HepG2 (cell line): ENCODE measurements around the gene DHRS7. TPM values are rescaled to one million over a fixed set of nuclear protein-coding genes. Genes with fewer than 3 reads are reported as not detected.

ENCODE experiments used
- ATAC-seq: fragments of 200-7000 bp; cut with Tn5 transposase; 3 replicates; pipeline ENCODE4 v1.9.1; 2020; ENCODE audit warnings: mild to moderate bottlenecking, moderate library complexity
- BruUV-seq: library from RNA; stranded (reverse); fragments of 400-500 nt; replicated peaks from 2 replicates; lab custom pipeline; 2021; lab: Mats Ljungman, UMichigan
- CTCF ChIA-PET: fragments of 300-600 bp; formaldehyde crosslinking; extraction: SDS; loops from one replicate; lab custom pipeline; 2021; ENCODE audit warnings: low total read pairs, inconsistent platforms, low intra/inter-chr PET ratio; lab: Yijun Ruan, JAX
- POLR2A ChIA-PET: fragments of 350-600 bp; sonication (Branson Sonifier 250); formaldehyde crosslinking; loops from one replicate; lab custom pipeline; 2020; ENCODE audit warnings: antibody characterized with exemption, inconsistent platforms; lab: Yijun Ruan, JAX
- DNase-seq: peaks from one replicate; pipeline ENCODE4 v3.0.0-alpha.2; 2015; ENCODE audit warnings: low spot score
- FAIRE-seq: peaks from 3 replicates; lab custom pipeline; 2011; peaks lifted over from hg19 to GRCh38; lab: Jason Lieb, UNC
- H2AFZ ChIP-seq: one replicate; pipeline ENCODE4 v1.6.1; 2011; ENCODE audit warnings: low read length, inconsistent platforms
- H3K27ac ChIP-seq: fragments of 300-600 bp; 3 replicates; pipeline ENCODE4 v1.8.0; 2011; ENCODE audit warnings: mixed run types, mild to moderate bottlenecking, mixed read lengths, low read length, inconsistent platforms; ENCODE audit not compliant: insufficient read depth; ENCODE audit errors: extremely low read length
- H3K27me3 ChIP-seq, 2 experiments: fragments of 200-600 bp in 1 of 2; 2 replicates in 1 of 2; 3 replicates in 1 of 2; pipeline versions ENCODE4 v1.6.0 to v1.8.0; 2011; ENCODE audit warnings: low read length in 2 of 2, mild to moderate bottlenecking in 2 of 2, moderate library complexity in 2 of 2, inconsistent platforms in 1 of 2; ENCODE audit not compliant: insufficient read depth in 2 of 2, control insufficient read depth in 1 of 2
- H3K36me3 ChIP-seq, 2 experiments: fragments of 200-600 bp in 1 of 2; replicated peaks in 1 of 2; 2 replicates in 1 of 2; 3 replicates in 1 of 2; pipeline versions ENCODE4 v1.5.1 to v1.8.0; 2011; ENCODE audit warnings: low read length in 2 of 2, inconsistent platforms in 1 of 2; ENCODE audit not compliant: insufficient read depth in 2 of 2, control insufficient read depth in 1 of 2
- H3K4me1 ChIP-seq: 2 replicates; pipeline ENCODE4 v1.5.1; 2012; ENCODE audit warnings: low read length, inconsistent platforms; ENCODE audit not compliant: insufficient read depth
- H3K4me2 ChIP-seq: 2 replicates; pipeline ENCODE4 v1.6.0; 2011; ENCODE audit warnings: low read depth, low read length, inconsistent platforms
- H3K4me3 ChIP-seq, 3 experiments: fragments of 200-600 bp in 1 of 3; sonication (generic), shearing (Covaris generic) in 1 of 3; replicated peaks in 1 of 3; 2 replicates each; pipeline ENCODE4 v1.5.1; 2011 to 2016; ENCODE audit warnings: low read length in 3 of 3, inconsistent platforms in 2 of 3, low read depth in 2 of 3, mild to moderate bottlenecking in 2 of 3, control low read depth in 1 of 3, mixed read lengths in 1 of 3; ENCODE audit not compliant: insufficient read depth in 1 of 3
- H3K79me2 ChIP-seq: one replicate; pipeline ENCODE4 v1.6.1; 2011; ENCODE audit warnings: low read length, inconsistent platforms; ENCODE audit not compliant: insufficient read depth
- H3K9ac ChIP-seq: 2 replicates; pipeline ENCODE4 v1.6.0; 2011; ENCODE audit warnings: mild to moderate bottlenecking, low read depth, low read length, inconsistent platforms; ENCODE audit not compliant: insufficient read depth
- H3K9me3 ChIP-seq: 2 replicates; pipeline ENCODE4 v1.5.1; 2012; ENCODE audit warnings: mild to moderate bottlenecking, low read length
- H4K20me1 ChIP-seq: 2 replicates; pipeline ENCODE4 v1.6.0; 2011; ENCODE audit warnings: inconsistent platforms, mild to moderate bottlenecking, low read length, moderate library complexity; ENCODE audit not compliant: insufficient read depth
- ZC3H13 ChIP-seq: sonication (generic); formaldehyde crosslinking; IDR thresholded peaks from 2 replicates; pipeline ENCODE4 v1.8.1; 2023; ENCODE audit warnings: mild to moderate bottlenecking, missing genetic modification reagents, moderate library complexity
- ZNF224 ChIP-seq: sonication (generic); formaldehyde crosslinking; IDR thresholded peaks from 2 replicates; pipeline ENCODE4 v1.5.0; 2020; ENCODE audit warnings: mild to moderate bottlenecking, missing genetic modification reagents
- ZNF562 ChIP-seq: sonication (generic); formaldehyde crosslinking; IDR thresholded peaks from 2 replicates; pipeline ENCODE4 v1.8.0; 2022; ENCODE audit warnings: missing genetic modification reagents, borderline replicate concordance
- ZNF687 ChIP-seq: sonication (generic); formaldehyde crosslinking; IDR thresholded peaks from 2 replicates; pipeline ENCODE4 v1.5.1; 2020; ENCODE audit warnings: mild to moderate bottlenecking, missing genetic modification reagents, moderate library complexity
- in situ Hi-C: cut with HindIII; loops from 2 replicates; pipeline ENCODE4 v1.10.0; 2017; ENCODE audit warnings: low pct_unique_long_range_greater_than_20kb; ENCODE audit not compliant: extremely low pct_ligation_motif_present
- intact Hi-C: fragments of 100-400 bp; cut with micrococcal nuclease; formaldehyde crosslinking; loops from one replicate; pipeline ENCODE4 v1.10.0; 2022; ENCODE audit not compliant: unreplicated experiment
- polyA plus RNA-seq, 8 experiments: library from polyadenylated mRNA; depleted of rRNA in 3 of 8; stranded (reverse) in 7 of 8; unstranded in 1 of 8; fragments of >200 nt; fragmentation: Illumina TruSeq in 4 of 8; extraction: Trizol in 4 of 8; gene quantifications; 2 replicates each; pipeline versions ENCODE4 v1.2.1 to v1.2.3, GENCODE V29; 2011 to 2016; ENCODE audit warnings: low read depth in 4 of 8, missing spikeins in 1 of 8, mixed read lengths in 1 of 8; ENCODE audit not compliant: insufficient read depth in 1 of 8
- total RNA-seq, 5 experiments: library from RNA; depleted of rRNA; stranded (reverse); fragments of >200 nt; fragmentation: Illumina TruSeq; extraction: Trizol; gene quantifications; 2 replicates each; pipeline ENCODE4 v1.2.3, GENCODE V29; 2016; ENCODE audit warnings: low read depth in 1 of 5
- TF ChIP-seq, protein P1 (sequence below): sonication (generic); formaldehyde crosslinking; IDR thresholded peaks from 2 replicates; pipeline ENCODE4 v1.8.0; 2022; ENCODE audit warnings: mild to moderate bottlenecking, missing genetic modification reagents, moderate library complexity
- TF ChIP-seq, protein P2 (sequence below): sonication (generic); formaldehyde crosslinking; IDR thresholded peaks from 2 replicates; pipeline ENCODE4 v1.5.0; 2020; ENCODE audit warnings: mild to moderate bottlenecking, missing genetic modification reagents

The DHRS7 gene
- total and polyA plus RNA-seq, 2 of the 13 experiments (the other 11 are each of a cell fraction or from before 2014, with no cell fraction given) = 20.8 to 44.4 TPM

- Histone ChIP-seq H3K27me3 (peaks cover 0 to 3% of the 10 kb centered on the region in 2 experiments; a peak in 1 of 5 replicates), H3K9ac (0 out of 2 replicates have a peak overlapping the region, but pooled peaks have one; percentile 23), H3K27ac (peak overlapping the region; percentile 3), H3K4me1 (peaks cover 33% of the 10 kb centered on the region), H3K4me2 (peak overlapping the region; percentile 93), H4K20me1 (no peaks in the 10 kb centered on the region), H3K9me3 (no peaks in the 10 kb centered on the region), H3K79me2 (peaks cover 77% of the 10 kb centered on the region), H3K36me3 (peaks cover 7 to 13% of the 10 kb centered on the region in 2 experiments; a peak in 4 of 5 replicates), H2AFZ (no peak overlapping the region), H3K4me3 (no peak overlapping the region)
- CTCF ChIA-PET = no interaction called here
- FAIRE-seq = no peak
- intact Hi-C loops = no loop called here
- POLR2A ChIA-PET = no interaction called here
- in situ Hi-C loops = no loop called here
- no peak for DNase-seq
- BruUV-seq = no TSS peak
- TF ChIP-seq, protein P1, sequence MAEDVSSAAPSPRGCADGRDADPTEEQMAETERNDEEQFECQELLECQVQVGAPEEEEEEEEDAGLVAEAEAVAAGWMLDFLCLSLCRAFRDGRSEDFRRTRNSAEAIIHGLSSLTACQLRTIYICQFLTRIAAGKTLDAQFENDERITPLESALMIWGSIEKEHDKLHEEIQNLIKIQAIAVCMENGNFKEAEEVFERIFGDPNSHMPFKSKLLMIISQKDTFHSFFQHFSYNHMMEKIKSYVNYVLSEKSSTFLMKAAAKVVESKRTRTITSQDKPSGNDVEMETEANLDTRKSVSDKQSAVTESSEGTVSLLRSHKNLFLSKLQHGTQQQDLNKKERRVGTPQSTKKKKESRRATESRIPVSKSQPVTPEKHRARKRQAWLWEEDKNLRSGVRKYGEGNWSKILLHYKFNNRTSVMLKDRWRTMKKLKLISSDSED (CRISPR knock-in tag) = no peak
- TF ChIP-seq ZNF687 (CRISPR knock-in tag) (no peak), ZNF224 (CRISPR knock-in tag) (no peak), ZNF562 (no peak), ZC3H13 (CRISPR knock-in tag) (no peak)
- TF ChIP-seq, protein P2, sequence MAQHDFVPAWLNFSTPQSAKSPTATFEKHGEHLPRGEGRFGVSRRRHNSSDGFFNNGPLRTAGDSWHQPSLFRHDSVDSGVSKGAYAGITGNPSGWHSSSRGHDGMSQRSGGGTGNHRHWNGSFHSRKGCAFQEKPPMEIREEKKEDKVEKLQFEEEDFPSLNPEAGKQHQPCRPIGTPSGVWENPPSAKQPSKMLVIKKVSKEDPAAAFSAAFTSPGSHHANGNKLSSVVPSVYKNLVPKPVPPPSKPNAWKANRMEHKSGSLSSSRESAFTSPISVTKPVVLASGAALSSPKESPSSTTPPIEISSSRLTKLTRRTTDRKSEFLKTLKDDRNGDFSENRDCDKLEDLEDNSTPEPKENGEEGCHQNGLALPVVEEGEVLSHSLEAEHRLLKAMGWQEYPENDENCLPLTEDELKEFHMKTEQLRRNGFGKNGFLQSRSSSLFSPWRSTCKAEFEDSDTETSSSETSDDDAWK (CRISPR knock-in tag) = no peak
- TF ChIP-seq, all 625 proteins: peak for 0
- ATAC-seq = no peak
Observed at GRCh38 chr14:60095231-60095630, 70.0 kb downstream of the DHRS7 start.
